BJ (cell line): Measurements from ENCODE around the gene RHBDL1. TPM values are rescaled to one million over a fixed set of nuclear protein-coding genes. Genes with fewer than 3 reads are reported as not detected.

ENCODE experiments used
- CTCF ChIA-PET: fragments of 350-600 bp; formaldehyde crosslinking; extraction: SDS; loops from one replicate; lab custom pipeline; 2021; ENCODE audit warnings: antibody characterized with exemption, inconsistent platforms; lab: Yijun Ruan, JAX
- POLR2A ChIA-PET: fragments of 300-600 bp; sonication (Branson Sonifier 250); formaldehyde crosslinking; extraction: SDS; loops from one replicate; lab custom pipeline; 2021; ENCODE audit warnings: antibody characterized with exemption; lab: Charles Lee
- DNase-seq: peaks from one replicate; pipeline ENCODE4 v3.0.0-alpha.2; 2011; ENCODE audit warnings: low read depth
- H3K27me3 ChIP-seq: 2 replicates; pipeline ENCODE4 v1.6.0; 2011; ENCODE audit warnings: low read length; ENCODE audit not compliant: control insufficient read depth, insufficient read depth
- H3K36me3 ChIP-seq: 2 replicates; pipeline ENCODE4 v1.5.1; 2011; ENCODE audit warnings: low read length; ENCODE audit not compliant: control insufficient read depth, insufficient read depth
- H3K4me3 ChIP-seq: 2 replicates; pipeline ENCODE4 v1.5.1; 2011; ENCODE audit warnings: low read depth, mild to moderate bottlenecking, control low read depth, low read length
- polyA plus RNA-seq: library from polyadenylated mRNA; depleted of rRNA; stranded (reverse); fragments of >200 nt; gene quantifications from 2 replicates; pipeline ENCODE4 v1.2.3, GENCODE V29; 2011
- TF ChIP-seq, protein P1 (sequence below): IDR thresholded peaks from 2 replicates; pipeline ENCODE4 v1.5.1; 2011; ENCODE audit warnings: low read depth, mild to moderate bottlenecking, control low read depth, inconsistent platforms, low read length, moderate library complexity; ENCODE audit not compliant: insufficient read depth

The RHBDL1 gene
- polyA plus RNA-seq, 1 experiment, result 1.3 TPM

DNA sequence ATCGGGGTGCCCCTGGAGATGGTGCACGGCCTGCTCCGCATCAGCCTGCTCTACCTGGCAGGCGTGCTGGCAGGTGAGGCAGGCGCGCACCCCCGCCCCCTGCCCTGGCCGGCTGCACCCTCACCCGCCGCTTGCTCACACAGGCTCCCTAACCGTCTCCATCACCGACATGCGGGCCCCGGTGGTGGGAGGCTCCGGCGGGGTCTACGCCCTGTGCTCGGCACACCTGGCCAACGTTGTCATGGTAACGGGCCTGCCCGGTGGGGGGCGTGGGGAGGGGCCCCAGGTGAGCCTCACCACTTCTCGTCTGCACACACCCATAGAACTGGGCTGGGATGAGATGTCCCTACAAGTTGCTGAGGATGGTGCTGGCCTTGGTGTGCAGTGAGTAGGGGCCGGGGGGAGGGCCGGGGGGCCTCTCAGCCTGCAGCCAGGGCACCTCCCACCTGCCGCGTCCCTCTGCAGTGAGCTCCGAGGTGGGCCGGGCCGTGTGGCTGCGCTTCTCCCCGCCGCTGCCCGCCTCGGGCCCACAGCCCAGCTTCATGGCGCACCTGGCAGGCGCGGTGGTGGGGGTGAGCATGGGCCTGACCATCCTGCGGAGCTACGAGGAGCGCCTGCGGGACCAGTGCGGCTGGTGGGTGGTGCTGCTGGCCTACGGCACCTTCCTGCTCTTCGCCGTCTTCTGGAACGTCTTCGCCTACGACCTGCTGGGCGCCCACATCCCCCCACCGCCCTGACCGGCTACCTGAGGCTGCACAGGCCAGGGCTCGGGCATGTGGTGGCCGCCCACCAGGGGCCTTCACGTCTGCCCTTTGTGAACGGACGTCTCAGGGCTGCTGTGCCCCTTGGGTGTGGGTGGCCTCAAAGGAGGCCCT, 2.1 kb downstream of the RHBDL1 start:
- ChIA-PET CTCF (interaction anchor here (1.9 kb wide), 1 partner anchor 10 kb away, joined by 6 read pairs; the partner anchor contains the start of gene RHOT2), POLR2A (no interaction called here)
- TF ChIP-seq, protein P1, sequence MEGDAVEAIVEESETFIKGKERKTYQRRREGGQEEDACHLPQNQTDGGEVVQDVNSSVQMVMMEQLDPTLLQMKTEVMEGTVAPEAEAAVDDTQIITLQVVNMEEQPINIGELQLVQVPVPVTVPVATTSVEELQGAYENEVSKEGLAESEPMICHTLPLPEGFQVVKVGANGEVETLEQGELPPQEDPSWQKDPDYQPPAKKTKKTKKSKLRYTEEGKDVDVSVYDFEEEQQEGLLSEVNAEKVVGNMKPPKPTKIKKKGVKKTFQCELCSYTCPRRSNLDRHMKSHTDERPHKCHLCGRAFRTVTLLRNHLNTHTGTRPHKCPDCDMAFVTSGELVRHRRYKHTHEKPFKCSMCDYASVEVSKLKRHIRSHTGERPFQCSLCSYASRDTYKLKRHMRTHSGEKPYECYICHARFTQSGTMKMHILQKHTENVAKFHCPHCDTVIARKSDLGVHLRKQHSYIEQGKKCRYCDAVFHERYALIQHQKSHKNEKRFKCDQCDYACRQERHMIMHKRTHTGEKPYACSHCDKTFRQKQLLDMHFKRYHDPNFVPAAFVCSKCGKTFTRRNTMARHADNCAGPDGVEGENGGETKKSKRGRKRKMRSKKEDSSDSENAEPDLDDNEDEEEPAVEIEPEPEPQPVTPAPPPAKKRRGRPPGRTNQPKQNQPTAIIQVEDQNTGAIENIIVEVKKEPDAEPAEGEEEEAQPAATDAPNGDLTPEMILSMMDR, result no peak
- H3K4me3 ChIP-seq, result no peak overlapping the region
- H3K27me3 ChIP-seq, result no peaks in the 10 kb centered on the region
- no peak for DNase-seq
- H3K36me3 ChIP-seq, result peaks cover 23% of the 10 kb centered on the region

DNA sequence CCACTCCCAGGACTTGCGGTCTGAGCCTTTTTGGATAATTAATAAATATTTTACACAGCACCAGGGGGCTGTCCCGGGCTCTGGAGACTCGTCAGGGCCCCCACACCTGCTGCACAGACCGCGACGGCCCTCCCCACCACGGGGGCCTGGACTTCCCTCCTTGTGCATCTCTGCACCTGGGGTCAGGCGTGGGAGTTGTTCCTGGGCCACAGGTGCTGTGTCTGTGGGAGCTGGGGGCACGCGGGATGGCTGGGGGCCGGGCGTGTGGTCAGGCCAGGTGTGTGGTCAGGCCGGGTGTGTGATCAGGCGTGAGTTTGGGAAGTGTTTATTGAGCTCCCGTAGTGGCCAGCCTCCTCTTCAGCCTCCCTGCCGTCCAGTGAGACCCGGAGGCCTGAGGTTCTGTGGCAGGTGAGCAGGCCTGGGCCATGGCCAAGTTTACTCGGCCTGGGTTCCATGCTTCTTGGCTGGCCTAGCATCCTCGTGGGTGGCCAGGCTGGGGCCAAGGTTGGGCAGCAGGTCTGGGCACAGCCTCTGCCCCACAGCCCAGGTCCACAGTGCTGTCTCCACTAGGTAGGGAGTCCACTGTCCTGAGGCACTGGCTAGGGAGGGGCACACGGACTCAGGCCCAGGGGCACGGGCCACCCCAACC, 2.9 kb downstream of the RHBDL1 start:
- POLR2A ChIA-PET, result no interaction called here
- Histone ChIP-seq H3K27me3 (no peaks in the 10 kb centered on the region), H3K36me3 (peaks cover 23% of the 10 kb centered on the region), H3K4me3 (no peak overlapping the region)
- no peak for DNase-seq
- TF ChIP-seq, protein P1, result no peak
- CTCF ChIA-PET, result interaction anchor here (4.5 kb wide), 1 partner anchor 11 kb away, joined by 20 read pairs; the partner anchor contains the start of gene RHOT2

DNA sequence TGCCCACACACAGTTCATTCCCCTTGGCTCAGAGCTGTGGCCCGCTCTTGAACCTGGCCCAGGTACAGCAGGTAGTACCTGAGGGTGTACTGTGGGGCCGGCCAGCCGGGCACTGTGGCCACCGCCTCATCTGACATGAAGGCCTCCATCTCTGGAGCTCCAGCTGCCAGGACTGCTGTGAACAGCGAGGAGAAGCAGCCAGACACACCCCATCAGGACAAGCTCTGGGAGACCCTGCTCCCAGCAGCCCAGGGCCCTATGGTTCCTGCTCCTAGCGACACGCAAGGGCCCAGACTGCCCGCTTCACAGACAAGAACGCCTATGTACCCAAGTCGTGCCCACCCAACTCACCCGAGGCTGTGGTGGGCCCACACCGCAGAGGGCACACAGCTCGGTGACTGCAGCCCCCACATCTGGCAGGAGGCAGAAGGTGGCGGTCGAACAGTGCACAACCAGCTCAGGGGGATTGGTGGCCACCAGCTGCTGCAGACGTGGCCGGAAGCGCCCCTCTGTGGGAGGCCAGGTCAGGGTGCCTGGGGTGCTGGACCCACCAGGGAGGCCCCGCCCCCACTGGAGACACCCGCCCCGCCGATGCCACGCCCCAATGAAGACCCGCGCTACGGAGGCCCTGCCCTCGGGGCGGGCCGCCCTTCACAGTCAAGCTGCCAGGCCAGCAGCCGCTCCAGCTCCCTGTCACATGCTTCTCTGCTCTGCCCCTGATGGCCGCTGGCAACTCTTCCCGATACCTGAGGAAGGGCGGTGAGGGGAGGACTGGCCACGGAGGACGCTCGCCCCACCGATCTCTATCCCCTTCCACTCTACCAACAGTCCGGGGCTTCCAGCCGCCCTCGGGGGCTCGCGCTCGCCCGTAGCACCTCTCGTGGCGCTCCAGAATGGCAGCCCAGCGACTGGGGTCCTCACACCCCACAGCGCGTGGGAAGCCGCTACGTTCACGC, 3.7 kb downstream of the RHBDL1 start:
- POLR2A ChIA-PET, result interaction anchor here (0.9 kb wide), 1 partner anchor 45 kb away, joined by 14 read pairs; no protein-coding TSS in a partner anchor
- TF ChIP-seq, protein P1, result no peak
- no peak for DNase-seq
- CTCF ChIA-PET, result interaction anchor here (1.6 to 4.5 kb wide), 2 partner anchors 12 to 62 kb away, joined by 3 to 20 read pairs; partner anchors contain the start of genes CIAO3 and RHOT2
- Histone ChIP-seq H3K27me3 (no peaks in the 10 kb centered on the region), H3K4me3 (peak overlapping the region; percentile 50), H3K36me3 (peaks cover 20% of the 10 kb centered on the region)

DNA sequence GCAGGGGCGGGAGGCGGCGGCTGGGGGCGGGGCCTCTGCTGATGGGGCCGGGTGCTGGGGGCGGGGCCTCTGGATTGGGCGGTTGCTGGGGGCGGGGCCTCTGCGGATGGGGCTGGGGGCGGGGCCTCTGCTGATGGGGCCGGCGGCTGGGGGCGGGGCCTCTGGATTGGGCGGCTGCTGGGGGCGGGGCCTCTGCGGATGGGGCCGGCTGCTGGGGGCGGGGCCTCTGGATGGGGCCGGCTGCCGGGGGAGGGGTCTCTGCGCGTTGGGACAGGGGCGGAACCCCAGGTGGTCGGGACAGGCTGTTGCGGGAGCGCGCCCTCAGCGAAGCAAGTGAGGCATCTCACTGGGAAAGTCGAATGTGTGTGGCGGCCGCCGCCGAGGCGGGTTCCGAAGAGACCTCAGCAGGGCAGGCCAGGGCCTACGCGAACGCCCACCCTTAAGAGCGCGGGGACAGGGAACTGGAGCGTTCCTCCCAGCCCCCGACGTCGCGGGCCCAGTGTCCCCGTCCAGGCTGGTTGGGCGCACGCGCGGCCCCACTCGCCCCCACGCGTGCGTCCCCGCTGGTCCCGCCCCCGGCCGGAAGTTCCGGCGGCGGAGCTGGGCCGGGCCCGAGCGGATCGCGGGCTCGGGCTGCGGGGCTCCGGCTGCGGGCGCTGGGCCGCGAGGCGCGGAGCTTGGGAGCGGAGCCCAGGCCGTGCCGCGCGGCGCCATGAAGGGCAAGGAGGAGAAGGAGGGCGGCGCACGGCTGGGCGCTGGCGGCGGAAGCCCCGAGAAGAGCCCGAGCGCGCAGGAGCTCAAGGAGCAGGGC, 4.5 kb downstream of the RHBDL1 start, which contains the start of gene STUB1:
STUB1 (plus strand) TSS at position 597 of the 811 bp plus-strand sequence; CDS start at position 713, 116 bp downstream.
- POLR2A ChIA-PET, result interaction anchor here (0.9 kb wide), 1 partner anchor 46 kb away, joined by 14 read pairs; no protein-coding TSS in a partner anchor
- Histone ChIP-seq H3K4me3 (peak within 1 kb of the TSS; percentile 69), H3K36me3 (peaks cover 19% of the 10 kb centered on the region), H3K27me3 (no peaks in the 10 kb centered on the region)
- DNase-seq, result peak; percentile 23
- TF ChIP-seq, protein P1, result no peak
- CTCF ChIA-PET, result interaction anchor here (0.6 to 4.5 kb wide), 4 partner anchors 10 to 61 kb away, joined by 3 to 20 read pairs (median 5); partner anchors contain the start of genes CIAO3 and RHOT2
